GM10266 (cell line): ENCODE measurements around the gene HERPUD1.
"Not testable (repeated sequence)": the region's sequence is repeated elsewhere in the genome, so short reads cannot be mapped to it uniquely, and the experiment has no call there.

Experiments
- DNase-seq: peaks from one replicate; pipeline ENCODE4 v3.0.0; 2012; ENCODE audit errors: extremely low spot score
- TF ChIP-seq, protein P1 (sequence below): IDR thresholded peaks from 2 replicates; pipeline ENCODE4 v1.5.1; 2012; ENCODE audit warnings: mild to moderate bottlenecking, low read depth; ENCODE audit not compliant: control insufficient read depth, insufficient read depth; ENCODE audit errors: missing control alignments

The HERPUD1 gene

DNA sequence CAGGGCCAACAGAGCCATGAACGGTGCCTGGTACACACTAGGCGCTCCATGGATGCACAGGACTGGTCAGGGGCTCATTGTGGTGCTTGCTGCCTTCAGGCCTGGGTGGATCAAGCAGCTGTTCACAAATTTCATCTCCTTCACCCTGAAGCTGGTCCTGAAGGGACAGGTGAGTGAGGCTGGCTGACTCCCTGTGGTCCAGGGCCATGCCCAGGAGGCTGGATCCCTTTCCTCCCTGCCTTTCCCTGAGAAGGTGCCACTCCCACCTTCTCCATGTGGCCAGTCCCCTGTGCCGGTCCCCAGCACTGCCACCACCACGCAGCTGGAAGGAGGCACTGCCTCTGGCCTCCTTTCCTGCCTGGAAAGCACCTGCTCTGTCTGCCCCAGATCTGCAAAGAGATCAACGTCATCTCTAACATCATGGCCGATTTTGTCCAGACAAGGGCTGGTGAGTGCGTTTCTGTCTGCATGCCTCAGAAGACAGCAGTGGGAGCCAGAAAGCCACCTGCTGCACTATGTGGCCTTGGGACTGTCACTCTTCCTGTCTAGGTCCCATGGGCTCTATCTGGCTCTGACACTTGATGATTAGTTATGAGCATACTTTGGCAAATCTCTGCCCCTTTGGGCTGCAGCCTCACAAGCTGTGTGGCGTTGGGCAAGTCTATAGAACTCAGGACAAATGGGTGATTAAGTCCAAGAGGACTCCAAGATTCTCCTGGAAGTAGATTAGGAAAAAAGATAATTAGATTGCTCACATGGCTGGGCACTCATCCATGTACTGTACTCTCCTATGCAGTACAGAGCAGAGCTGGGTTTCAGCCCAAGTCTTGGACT is 39.2 kb downstream of the HERPUD1 start:
- peak; percentile 53 for DNase-seq
- TF ChIP-seq, protein P1, sequence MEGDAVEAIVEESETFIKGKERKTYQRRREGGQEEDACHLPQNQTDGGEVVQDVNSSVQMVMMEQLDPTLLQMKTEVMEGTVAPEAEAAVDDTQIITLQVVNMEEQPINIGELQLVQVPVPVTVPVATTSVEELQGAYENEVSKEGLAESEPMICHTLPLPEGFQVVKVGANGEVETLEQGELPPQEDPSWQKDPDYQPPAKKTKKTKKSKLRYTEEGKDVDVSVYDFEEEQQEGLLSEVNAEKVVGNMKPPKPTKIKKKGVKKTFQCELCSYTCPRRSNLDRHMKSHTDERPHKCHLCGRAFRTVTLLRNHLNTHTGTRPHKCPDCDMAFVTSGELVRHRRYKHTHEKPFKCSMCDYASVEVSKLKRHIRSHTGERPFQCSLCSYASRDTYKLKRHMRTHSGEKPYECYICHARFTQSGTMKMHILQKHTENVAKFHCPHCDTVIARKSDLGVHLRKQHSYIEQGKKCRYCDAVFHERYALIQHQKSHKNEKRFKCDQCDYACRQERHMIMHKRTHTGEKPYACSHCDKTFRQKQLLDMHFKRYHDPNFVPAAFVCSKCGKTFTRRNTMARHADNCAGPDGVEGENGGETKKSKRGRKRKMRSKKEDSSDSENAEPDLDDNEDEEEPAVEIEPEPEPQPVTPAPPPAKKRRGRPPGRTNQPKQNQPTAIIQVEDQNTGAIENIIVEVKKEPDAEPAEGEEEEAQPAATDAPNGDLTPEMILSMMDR = no peak

DNA sequence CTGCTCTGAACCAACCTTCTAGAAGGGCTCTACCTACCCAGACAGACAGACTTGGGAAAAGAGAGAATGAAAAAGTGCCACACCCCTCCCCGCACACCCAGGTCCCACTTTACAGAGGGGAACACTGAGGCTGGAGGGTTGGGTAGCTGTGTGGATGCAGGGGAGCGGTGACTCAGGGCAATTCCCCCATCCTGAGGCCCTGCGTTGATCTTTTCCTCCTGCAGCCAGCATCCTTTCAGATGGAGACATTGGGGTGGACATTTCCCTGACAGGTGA is 39.8 kb downstream of the HERPUD1 start:
- TF ChIP-seq, protein P1 = no peak
- DNase-seq = no peak

DNA sequence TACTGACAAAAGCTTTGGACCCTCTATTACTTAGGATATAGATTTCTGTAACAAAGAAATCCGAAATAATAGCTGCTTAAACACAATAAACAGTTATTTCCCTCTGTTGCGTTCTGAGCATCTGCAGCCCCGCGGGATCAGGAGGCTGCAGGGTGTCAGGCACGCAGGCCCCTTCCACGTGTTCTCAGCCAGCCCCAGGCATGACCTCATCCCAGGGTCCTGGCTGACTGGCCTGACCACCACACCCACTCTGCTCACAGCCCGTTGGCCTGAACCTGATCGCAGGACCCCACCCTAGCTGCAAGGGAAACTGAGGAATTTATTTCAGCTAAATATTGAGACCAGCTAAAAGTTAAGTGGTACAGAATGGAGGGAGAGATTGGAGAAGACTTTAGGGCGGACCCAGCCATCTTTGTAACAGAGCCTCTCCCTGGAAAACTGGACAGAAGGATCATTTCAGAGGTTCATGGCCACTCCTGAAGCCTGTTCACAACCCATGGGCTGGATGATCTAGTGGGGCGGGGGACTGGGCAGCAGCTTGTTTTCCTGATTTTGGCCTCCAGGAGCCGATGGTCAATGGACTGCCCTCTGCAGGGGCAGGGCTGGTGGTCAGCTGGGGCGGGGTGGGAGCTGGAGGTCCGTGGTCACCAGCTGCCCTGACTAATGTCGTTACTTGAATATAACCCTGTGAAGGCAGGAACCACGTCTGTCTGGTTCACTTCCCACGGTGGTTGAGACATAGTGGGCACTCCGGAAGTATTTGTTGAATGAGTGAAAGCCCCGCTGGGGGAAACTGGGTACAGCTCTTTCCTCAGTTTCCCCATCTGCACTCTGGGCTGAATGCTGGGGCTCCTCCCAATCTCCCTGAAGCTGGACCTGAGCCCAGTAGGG is 40.7 kb downstream of the HERPUD1 start:
- TF ChIP-seq, protein P1 = no peak

DNA sequence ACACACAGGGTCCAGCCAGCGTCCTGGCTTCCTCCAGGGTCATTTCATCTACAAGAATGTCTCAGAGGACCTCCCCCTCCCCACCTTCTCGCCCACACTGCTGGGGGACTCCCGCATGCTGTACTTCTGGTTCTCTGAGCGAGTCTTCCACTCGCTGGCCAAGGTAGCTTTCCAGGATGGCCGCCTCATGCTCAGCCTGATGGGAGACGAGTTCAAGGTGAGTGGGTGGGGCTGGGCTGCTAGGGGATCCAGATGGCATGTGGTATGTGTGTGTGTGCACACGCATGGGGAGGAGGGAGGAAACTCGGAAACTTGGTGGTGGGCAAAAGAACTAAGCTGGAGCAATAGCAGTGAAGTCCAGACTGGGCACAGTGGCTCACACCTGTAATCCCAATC is 41.4 kb downstream of the HERPUD1 start:
- TF ChIP-seq, protein P1 = no peak
- no peak for DNase-seq

More for the DNA sequence above, 40.7 kb downstream of the HERPUD1 start:
- DNase-seq = no peak

DNA sequence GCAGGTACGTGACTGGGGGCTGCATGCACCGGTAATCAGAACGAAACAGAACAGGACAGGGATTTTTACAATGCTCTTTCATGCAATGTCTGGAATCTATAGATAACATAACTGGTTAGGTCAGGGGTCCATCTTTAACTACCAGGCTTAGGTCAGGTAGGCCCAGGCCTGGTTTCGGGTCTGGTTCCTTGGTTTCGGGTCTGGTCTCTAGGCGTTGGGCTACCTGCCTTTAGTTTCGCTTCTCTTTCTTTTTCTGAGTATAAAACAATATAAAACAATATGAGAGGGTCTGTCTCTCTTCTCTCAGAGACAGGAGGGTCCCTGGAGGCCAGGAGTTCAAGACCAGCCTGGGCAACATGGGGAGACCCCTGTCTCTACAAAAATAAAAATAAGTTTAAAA is 42.0 kb downstream of the HERPUD1 start:
- not testable (repeated sequence) for DNase-seq

DNA sequence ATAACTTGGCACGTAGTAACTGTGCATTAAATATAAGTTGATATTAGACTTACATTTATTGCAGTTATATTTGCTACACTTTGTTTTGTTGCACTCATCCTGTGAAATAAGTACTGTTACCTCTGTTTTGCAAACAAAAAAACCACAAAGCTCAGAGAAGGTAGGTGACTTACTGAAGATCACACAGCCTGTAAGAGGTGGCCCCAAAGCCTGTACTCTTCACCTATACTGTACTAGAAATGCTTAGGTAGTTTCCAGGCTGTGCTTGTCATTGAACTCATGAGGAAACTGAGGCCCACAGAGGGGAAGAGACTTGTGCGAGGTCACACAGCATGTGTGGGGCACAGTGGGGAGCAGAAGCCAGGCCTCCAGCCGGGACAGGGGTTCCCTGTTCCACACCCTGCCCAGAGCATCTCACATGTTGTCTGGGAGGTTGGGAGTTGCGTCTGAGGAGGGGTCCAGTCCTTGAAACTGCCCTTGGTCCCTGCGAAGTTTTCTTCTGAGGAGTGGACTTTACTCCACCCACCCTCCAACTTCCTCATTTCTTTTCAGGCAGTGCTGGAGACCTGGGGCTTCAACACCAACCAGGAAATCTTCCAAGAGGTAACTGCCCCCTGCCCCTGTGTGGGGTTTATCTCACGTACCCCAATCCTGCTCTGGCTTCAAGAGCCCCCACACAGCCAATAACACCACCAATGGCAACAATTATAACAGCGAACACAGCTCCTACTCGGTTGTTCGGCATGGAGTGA is 42.8 kb downstream of the HERPUD1 start:
- TF ChIP-seq, protein P1 = no peak
- no peak for DNase-seq

DNA sequence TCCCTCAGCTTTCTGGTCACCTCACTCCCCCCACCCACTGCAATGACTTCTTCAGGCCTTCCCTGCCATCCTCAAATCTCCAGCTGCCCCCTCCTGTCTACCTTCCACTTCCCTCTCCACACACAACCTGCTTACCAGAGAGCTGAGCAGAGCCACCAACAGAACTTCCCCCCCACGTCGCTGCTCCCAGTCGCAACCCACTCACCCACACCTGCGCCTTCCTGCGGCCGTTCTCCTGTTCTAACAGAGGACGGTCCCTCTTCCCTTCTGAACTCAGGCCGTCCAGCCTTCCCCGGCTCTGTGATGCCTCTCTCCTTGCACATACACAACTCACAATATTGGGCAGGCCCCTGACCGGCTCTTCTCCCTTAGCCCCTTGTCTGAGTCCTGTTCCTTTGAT is 43.8 kb downstream of the HERPUD1 start:
- DNase-seq = no peak
- TF ChIP-seq, protein P1 = no peak
